Smooth muscle cell (in vitro differentiated cells): ENCODE results near the gene CDK17. TPM values are rescaled to one million over a fixed set of nuclear protein-coding genes. Genes with fewer than 3 reads are reported as not detected.
"Not testable (repeated sequence)": the region's sequence is repeated elsewhere in the genome, so short reads cannot be mapped to it uniquely, and the experiment has no call there.

Experiments used
- DNase-seq: peaks from one replicate; lab custom pipeline; 2025; ENCODE audit not compliant: unreplicated experiment; lab: John Stamatoyannopoulos, UW
- H2AFZ ChIP-seq: fragments of 200-600 bp; sonication (generic); 2 replicates; pipeline ENCODE4 v1.6.0; 2016; ENCODE audit warnings: antibody characterized with exemption, low read depth, mild to moderate bottlenecking
- H3F3A ChIP-seq: fragments of 200-600 bp; sonication (generic); 2 replicates; pipeline ENCODE4 v1.6.0; 2017; ENCODE audit warnings: antibody characterized with exemption, low read depth
- H3K27ac ChIP-seq: fragments of 200-600 bp; sonication (generic); 2 replicates; pipeline ENCODE4 v1.5.1; 2016; ENCODE audit warnings: low read depth, mild to moderate bottlenecking
- H3K27me3 ChIP-seq: fragments of 200-600 bp; sonication (generic); 2 replicates; pipeline ENCODE4 v1.6.1; 2016; ENCODE audit warnings: low read depth, mild to moderate bottlenecking
- H3K36me3 ChIP-seq: fragments of 200-600 bp; sonication (generic); 2 replicates; pipeline ENCODE4 v1.5.1; 2016; ENCODE audit warnings: low read depth
- H3K4me1 ChIP-seq: fragments of 200-600 bp; sonication (generic); 2 replicates; pipeline ENCODE4 v1.5.1; 2016; ENCODE audit warnings: low read depth
- H3K4me2 ChIP-seq: fragments of 200-600 bp; sonication (generic); 2 replicates; pipeline ENCODE4 v1.6.0; 2016; ENCODE audit warnings: mild to moderate bottlenecking
- H3K4me3 ChIP-seq: fragments of 200-600 bp; sonication (generic); 2 replicates; pipeline ENCODE4 v1.5.1; 2016; ENCODE audit warnings: mild to moderate bottlenecking
- H3K79me2 ChIP-seq: fragments of 200-600 bp; sonication (generic); 2 replicates; pipeline ENCODE4 v1.6.0; 2016; ENCODE audit warnings: low read depth, mild to moderate bottlenecking
- H3K9ac ChIP-seq: fragments of 200-600 bp; sonication (generic); 2 replicates; pipeline ENCODE4 v1.6.0; 2016; ENCODE audit warnings: low read depth
- H3K9me3 ChIP-seq: fragments of 200-600 bp; sonication (generic); replicated peaks from 2 replicates; pipeline ENCODE4 v1.5.1; 2016; ENCODE audit warnings: low read depth
- H4K20me1 ChIP-seq: fragments of 200-600 bp; sonication (generic); 2 replicates; pipeline ENCODE4 v1.6.0; 2016; ENCODE audit warnings: low read depth
- CTCF ChIP-seq: fragments of 200-600 bp; sonication (generic); IDR thresholded peaks from 2 replicates; pipeline ENCODE4 v1.5.1; 2017; ENCODE audit warnings: borderline replicate concordance, mild to moderate bottlenecking, antibody characterized with exemption; ENCODE audit not compliant: insufficient read depth, poor library complexity, severe bottlenecking
- WGBS: methylation state at CpG from one replicate; pipeline ENCODE4 v1.1.7; 2016; ENCODE audit warnings: low lambda C conversion rate; 5-methylcytosine and 5-hydroxymethylcytosine counted together
- polyA plus RNA-seq: library from polyadenylated mRNA; unstranded; fragments of >200 nt; fragmentation: Nextera tagmentation; extraction: Ambion mirVana; gene quantifications from 2 replicates; pipeline ENCODE4 v1.2.1, GENCODE V29; 2016
- total RNA-seq: library from RNA; depleted of rRNA; stranded (reverse); fragments of >200 nt; gene quantifications from 2 replicates; pipeline ENCODE4 v1.2.3, GENCODE V29; 2014

CDK17 gene
- total and polyA plus RNA-seq, 2 experiments from 2014 or later, result 16.0 to 49.8 TPM

- 43% methylated on average over 3 of the region's 3 CpGs for WGBS
- Histone ChIP-seq H3K4me1 (no peaks in the 10 kb centered on the region), H3K79me2 (no peaks in the 10 kb centered on the region), H3K27me3 (peaks cover 12% of the 10 kb centered on the region), H3K9me3 (no peaks in the 10 kb centered on the region), H3K36me3 (no peaks in the 10 kb centered on the region), H3K4me2 (no peak overlapping the region), H2AFZ (no peak overlapping the region), H4K20me1 (no peaks in the 10 kb centered on the region), H3K4me3 (no peak overlapping the region), H3F3A (no peaks in the 10 kb centered on the region), H3K27ac (no peak overlapping the region), H3K9ac (no peak overlapping the region)
- DNase-seq, result no peak
- TF ChIP-seq CTCF, result no peak
These were observed 8.8 kb upstream of the CDK17 start for GRCh38 chr12:96408993-96409392.

- H2AFZ ChIP-seq, H3K27ac ChIP-seq, H3K9me3 ChIP-seq: not testable (repeated sequence)
These were observed 7.3 kb upstream of the CDK17 start for GRCh38 chr12:96407429-96408097.

GRCh38 chr12:96404696-96405095 lies 4.5 kb upstream of the CDK17 start:
- no peak overlapping the region for H3K9ac ChIP-seq
- no peaks in the 10 kb centered on the region for H4K20me1 ChIP-seq
- DNase-seq, result no peak
- H3K36me3 ChIP-seq, result no peaks in the 10 kb centered on the region
- peaks cover 1% of the 10 kb centered on the region for H3K79me2 ChIP-seq
- no peak overlapping the region for H2AFZ ChIP-seq
- H3K27ac ChIP-seq, result no peak overlapping the region
- WGBS, result 41% methylated on average over 3 of the region's 3 CpGs
- peaks cover 9% of the 10 kb centered on the region for H3K4me1 ChIP-seq
- H3K4me3 ChIP-seq, result no peak overlapping the region
- H3K4me2 ChIP-seq, result no peak overlapping the region
- TF ChIP-seq CTCF, result no peak
- H3K27me3 ChIP-seq, result no peaks in the 10 kb centered on the region
- peaks cover 6% of the 10 kb centered on the region for H3F3A ChIP-seq
- no peaks in the 10 kb centered on the region for H3K9me3 ChIP-seq

More at GRCh38 chr12:96407429-96408097, 7.3 kb upstream of the CDK17 start:
- H4K20me1 ChIP-seq, DNase-seq, H3F3A ChIP-seq, H3K79me2 ChIP-seq, H3K36me3 ChIP-seq, H3K4me2 ChIP-seq, H3K4me3 ChIP-seq, H3K4me1 ChIP-seq, H3K27me3 ChIP-seq, H3K9ac ChIP-seq: not testable (repeated sequence)
- WGBS, result 95% methylated on average over 7 of the region's 7 CpGs

- Histone ChIP-seq H3K4me3 (no peak overlapping the region), H3K4me1 (peaks cover 9% of the 10 kb centered on the region), H3K79me2 (peaks cover 9% of the 10 kb centered on the region), H3F3A (peaks cover 10% of the 10 kb centered on the region), H3K27ac (no peak overlapping the region), H3K4me2 (no peak overlapping the region), H3K27me3 (no peaks in the 10 kb centered on the region), H3K9ac (no peak overlapping the region), H2AFZ (no peak overlapping the region), H4K20me1 (peaks cover 3% of the 10 kb centered on the region), H3K36me3 (no peaks in the 10 kb centered on the region), H3K9me3 (no peaks in the 10 kb centered on the region)
- no peak for TF ChIP-seq CTCF
- 93% methylated on average over 1 of the region's 1 CpG for WGBS
- no peak for DNase-seq
These were observed 3.6 kb upstream of the CDK17 start for GRCh38 chr12:96403870-96404269.

- H2AFZ ChIP-seq, H3K9me3 ChIP-seq, H3K27ac ChIP-seq, H3K9ac ChIP-seq, H3K36me3 ChIP-seq, H3K27me3 ChIP-seq, H3K4me2 ChIP-seq, H3K4me3 ChIP-seq, DNase-seq: not testable (repeated sequence)
- 91% methylated on average over 8 of the region's 8 CpGs for WGBS
- Histone ChIP-seq H3K79me2 (peaks cover 23% of the 10 kb centered on the region), H4K20me1 (peaks cover 16% of the 10 kb centered on the region), H3F3A (peaks cover 18% of the 10 kb centered on the region), H3K4me1 (peaks cover 22% of the 10 kb centered on the region)
These were observed 2.3 kb upstream of the CDK17 start for GRCh38 chr12:96402522-96402921.
